Sigmoid colon (tissue), 7 donors: ENCODE data around the gene SLFNL1. TPM values are rescaled to one million over a fixed set of nuclear protein-coding genes. Genes with fewer than 3 reads are reported as not detected.

Source experiments
- DNase-seq: peaks from one replicate; pipeline ENCODE4 v3.0.0-alpha.2; 2019
- H3K27ac ChIP-seq, 4 donors: fragments of 200-600 bp; sonication (generic); one replicate each; pipeline ENCODE4 v1.5.1; 2016 to 2019; ENCODE audit warnings: mild to moderate bottlenecking in 1 of 4
- H3K27me3 ChIP-seq, 3 donors: fragments of 200-600 bp; sonication (generic); one replicate each; pipeline ENCODE4 v1.5.1; 2019; ENCODE audit warnings: mild to moderate bottlenecking in 1 of 3
- H3K36me3 ChIP-seq, 4 donors: fragments of 200-600 bp; sonication (generic); one replicate each; pipeline ENCODE4 v1.5.1; 2016 to 2019
- H3K4me1 ChIP-seq, 4 donors: fragments of 200-600 bp; sonication (generic); one replicate each; pipeline ENCODE4 v1.5.1; 2017 to 2019
- H3K4me3 ChIP-seq, 4 donors: fragments of 200-600 bp; sonication (generic); one replicate each; pipeline ENCODE4 v1.5.1; 2017 to 2019; ENCODE audit warnings: mild to moderate bottlenecking in 2 of 4, moderate library complexity in 1 of 4
- H3K9me3 ChIP-seq, 4 donors: fragments of 200-600 bp in 3 of 4; sonication (generic) in 3 of 4; one replicate each; pipeline versions ENCODE4 v1.5.1 to v1.6.1; 2013 to 2019
- CTCF ChIP-seq, 4 experiments: fragments of 450-650 bp in 3 of 4; fragments of 200-600 bp in 1 of 4; IDR thresholded peaks; one replicate each; pipeline ENCODE4 v1.5.1; 2016 to 2019; ENCODE audit warnings: antibody characterized with exemption in 4 of 4, mild to moderate bottlenecking in 3 of 4, moderate library complexity in 2 of 4
- EP300 ChIP-seq, 4 donors: sonication (generic); formaldehyde crosslinking; IDR thresholded peaks; one replicate each; pipeline ENCODE4 v1.6.1; 2017; ENCODE audit warnings: antibody characterized with exemption in 4 of 4
- POLR2A ChIP-seq, 2 donors: fragments of 450-650 bp; IDR thresholded peaks; one replicate each; pipeline ENCODE4 v1.6.1; 2016; ENCODE audit warnings: antibody characterized with exemption in 2 of 2, mild to moderate bottlenecking in 2 of 2, moderate library complexity in 2 of 2
- POLR2AphosphoS5 ChIP-seq, 4 donors: sonication (generic); formaldehyde crosslinking; IDR thresholded peaks; one replicate each; pipeline ENCODE4 v1.6.1; 2017; ENCODE audit warnings: antibody characterized with exemption in 4 of 4
- WGBS, 2 donors: extraction: QIAGEN DNeasy Blood & Tissue Kit; methylation state at CpG; one replicate each; pipeline ENCODE4 v1.1.7; 2013; 5-methylcytosine and 5-hydroxymethylcytosine counted together
- intact Hi-C: fragments of 100-400 bp; cut with DNase I; formaldehyde crosslinking; loops from one replicate; pipeline ENCODE4 v1.15.1; 2023
- polyA plus RNA-seq, 3 donors: library from polyadenylated mRNA; stranded (reverse); fragments of 200-250 nt; gene quantifications; one replicate each; pipeline ENCODE4 v1.2.3, GENCODE V29; 2013
- total RNA-seq, 4 donors: library from RNA; depleted of rRNA; stranded (reverse); fragments of >200 nt; gene quantifications; one replicate each; pipeline ENCODE4 v1.1.0, GENCODE V29; 2016
- donor health status: healthy with polysubstance abuse.
- donor health status: Bipolar disorder and iron deficiency.
- donor health status: healthy.

Gene SLFNL1
- total and polyA plus RNA-seq, 7 donors: 0.28 to 0.99 (median 0.36) TPM; not detected in 2

DNA sequence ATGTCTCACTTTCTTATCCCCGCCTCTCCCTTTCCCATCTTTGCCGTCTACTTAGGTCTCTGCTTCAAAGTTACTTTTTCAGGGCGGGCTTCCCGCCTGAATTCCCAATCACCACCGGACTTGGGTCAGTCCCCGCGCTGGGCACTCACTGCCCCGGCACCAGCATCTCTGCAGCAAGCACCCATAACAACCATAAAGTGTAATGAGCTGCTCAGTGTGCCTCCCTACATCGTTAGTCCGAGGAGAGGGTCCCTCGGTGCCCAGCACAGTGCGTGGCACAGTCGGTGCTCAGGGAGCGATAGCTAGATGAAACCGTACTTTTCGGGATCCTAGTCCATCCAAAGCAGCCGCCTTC lies 42.7 kb downstream of the SLFNL1 start:
- no peaks in the 10 kb centered on the region for H3K9me3 ChIP-seq
- DNase-seq: peak; percentile 69
- TF ChIP-seq CTCF (IDR thresholded peaks at IDR 0.05) (no peak), EP300 (IDR thresholded peaks at IDR 0.05) (no peak), POLR2A (IDR thresholded peaks at IDR 0.05) (no peak), POLR2AphosphoS5 (IDR thresholded peaks at IDR 0.05) (no peak)
- peak overlapping the region; percentile 93 to 98 (median 96) for H3K27ac ChIP-seq
- H3K36me3 ChIP-seq: no peaks in the 10 kb centered on the region
- H3K4me3 ChIP-seq: peak overlapping the region; percentile 53 to 76 (median 74)
- no peaks in the 10 kb centered on the region for H3K27me3 ChIP-seq
- intact Hi-C loops: no loop called here
- H3K4me1 ChIP-seq: peaks cover 0 to 50% (median 39%) of the 10 kb centered on the region in 4 donors
- 36 to 40% methylated on average over 17 of the region's 17 CpGs for WGBS, 2 donors

DNA sequence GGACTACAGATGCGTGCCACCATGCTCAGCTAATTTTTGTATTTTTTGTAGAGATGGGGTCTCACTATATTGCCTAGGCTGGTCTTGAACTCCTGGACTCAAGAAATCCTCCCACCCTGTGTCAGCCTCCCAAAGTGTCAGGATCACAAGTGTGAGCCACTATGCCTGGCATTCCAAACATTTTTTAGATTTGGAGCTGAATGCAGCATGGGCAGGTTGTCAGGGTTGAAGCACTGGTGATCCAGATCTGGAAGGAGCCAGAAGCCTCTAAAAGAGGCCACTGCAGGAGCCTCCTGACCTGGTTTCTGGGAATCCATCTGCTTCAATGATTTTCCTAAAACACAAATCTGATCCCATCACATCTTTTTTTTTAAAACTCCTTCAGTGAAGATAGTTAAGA lies 43.8 kb downstream of the SLFNL1 start:
- no peak overlapping the region for H3K4me3 ChIP-seq
- H3K27me3 ChIP-seq: no peaks in the 10 kb centered on the region
- TF ChIP-seq EP300 (IDR thresholded peaks at IDR 0.05) (no peak), CTCF (IDR thresholded peaks at IDR 0.05) (no peak), POLR2A (IDR thresholded peaks at IDR 0.05) (no peak), POLR2AphosphoS5 (IDR thresholded peaks at IDR 0.05) (no peak)
- peaks cover 0 to 39% (median 28%) of the 10 kb centered on the region in 4 donors for H3K4me1 ChIP-seq
- whole genome bisulfite sequencing, 2 donors: 96 to 98% methylated on average over 1 of the region's 1 CpG
- no peak for DNase-seq
- H3K27ac ChIP-seq: peak overlapping the region in 2 of 4 donors; percentile 98
- H3K9me3 ChIP-seq: no peaks in the 10 kb centered on the region
- intact Hi-C loops: no loop called here
- no peaks in the 10 kb centered on the region for H3K36me3 ChIP-seq

GRCh38 chr1:40976952-40977690 lies 44.4 kb downstream of the SLFNL1 start:
- intact Hi-C loops: no loop called here
- 92 to 93% methylated on average over 5 of the region's 5 CpGs for WGBS, 2 donors
- Histone ChIP-seq H3K4me3 (no peak overlapping the region), H3K27me3 (no peaks in the 10 kb centered on the region), H3K4me1 (peaks cover 0 to 33% (median 22%) of the 10 kb centered on the region in 4 donors), H3K9me3 (no peaks in the 10 kb centered on the region), H3K36me3 (no peaks in the 10 kb centered on the region), H3K27ac (peak overlapping the region in 1 of 4 donors; percentile 98)
- TF ChIP-seq CTCF (IDR thresholded peaks at IDR 0.05) (no peak), POLR2A (IDR thresholded peaks at IDR 0.05) (no peak), POLR2AphosphoS5 (IDR thresholded peaks at IDR 0.05) (no peak), EP300 (IDR thresholded peaks at IDR 0.05) (no peak)
- DNase-seq: no peak

DNA sequence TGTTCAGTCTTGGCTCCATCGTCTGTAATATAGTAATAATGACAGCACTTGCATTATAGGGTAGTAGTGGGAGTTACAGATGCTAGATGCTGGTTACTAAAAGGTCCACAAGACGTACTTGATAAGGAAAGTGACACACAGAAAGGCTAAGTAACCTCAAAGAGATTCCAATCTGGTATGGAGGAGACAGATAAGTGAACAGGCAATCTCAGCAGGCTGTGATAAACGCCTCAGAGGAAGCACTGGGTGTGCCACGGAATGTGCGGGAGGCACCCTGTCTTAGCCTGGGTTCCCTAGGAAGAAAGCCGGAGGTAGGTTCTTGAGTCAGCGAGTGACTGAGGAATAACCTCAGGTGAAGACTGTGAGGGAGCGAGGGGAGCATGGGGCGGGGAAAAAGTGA lies 46.6 kb downstream of the SLFNL1 start:
- no peak for TF ChIP-seq CTCF (IDR thresholded peaks at IDR 0.05)
- no peak for TF ChIP-seq POLR2AphosphoS5 (IDR thresholded peaks at IDR 0.05)
- no peak for TF ChIP-seq EP300 (IDR thresholded peaks at IDR 0.05)
- TF ChIP-seq POLR2A (IDR thresholded peaks at IDR 0.05): no peak
- Histone ChIP-seq H3K27ac (no peak overlapping the region), H3K36me3 (no peaks in the 10 kb centered on the region), H3K4me1 (peaks cover 0 to 13% (median 3%) of the 10 kb centered on the region in 4 donors), H3K27me3 (no peaks in the 10 kb centered on the region), H3K9me3 (no peaks in the 10 kb centered on the region), H3K4me3 (no peak overlapping the region)
- DNase-seq: no peak
- 85 to 88% methylated on average over 9 of the region's 9 CpGs for WGBS, 2 donors
- intact Hi-C loops: no loop called here
